NOMO-1 treated with dmso at 0.1 percent for 144 hours (cell line): ENCODE measurements around the gene TRPM1.
A peak's percentile ranks its signal among the peaks of the same experiment; 100 is the strongest.

Experiments
- DNase-seq: peaks from one replicate; lab custom pipeline; 2025; ENCODE audit not compliant: unreplicated experiment; lab: John Stamatoyannopoulos, UW

Gene TRPM1

GRCh38 chr15:31083370-31083780, 18.1 kb downstream of the TRPM1 start:
- no peak for DNase-seq

GRCh38 chr15:31082771-31083369, 18.7 kb downstream of the TRPM1 start:
- DNase-seq, result no peak

- no peak for DNase-seq
Measured at GRCh38 chr15:31081588-31082250, 19.8 kb downstream of the TRPM1 start.

- no peak for DNase-seq
Measured at GRCh38 chr15:31081056-31081455, 20.5 kb downstream of the TRPM1 start.

- DNase-seq, result no peak
Measured at GRCh38 chr15:31080591-31081014, 20.9 kb downstream of the TRPM1 start.

- no peak for DNase-seq
Measured at GRCh38 chr15:31079519-31079918, 22.0 kb downstream of the TRPM1 start.

GRCh38 chr15:31078471-31078870, 23.1 kb downstream of the TRPM1 start:
- no peak for DNase-seq

GRCh38 chr15:31077941-31078340, 23.6 kb downstream of the TRPM1 start:
- DNase-seq, result no peak

GRCh38 chr15:31077181-31077580, 24.3 kb downstream of the TRPM1 start:
- DNase-seq, result no peak

GRCh38 chr15:31074321-31074720, 27.2 kb downstream of the TRPM1 start:
- DNase-seq, result no peak

- no peak for DNase-seq
Measured at GRCh38 chr15:31070867-31071266, 30.7 kb downstream of the TRPM1 start.

- no peak for DNase-seq
Measured at GRCh38 chr15:31069360-31070000, 32.0 kb downstream of the TRPM1 start.

GRCh38 chr15:31067890-31068603, 33.5 kb downstream of the TRPM1 start:
- DNase-seq, result no peak

- no peak for DNase-seq
Measured at GRCh38 chr15:31065824-31066223, 35.7 kb downstream of the TRPM1 start.

- DNase-seq, result no peak
Measured at GRCh38 chr15:31062911-31063310, 38.6 kb downstream of the TRPM1 start.

- no peak for DNase-seq
Measured at GRCh38 chr15:31062310-31062847, 39.1 kb downstream of the TRPM1 start.

GRCh38 chr15:31060429-31061140, 40.9 kb downstream of the TRPM1 start:
- DNase-seq, result no peak

- no peak for DNase-seq
Measured at GRCh38 chr15:31058236-31058962, 43.1 kb downstream of the TRPM1 start.

- DNase-seq, result peak; percentile 41
Measured at GRCh38 chr15:31051496-31052080, 49.9 kb downstream of the TRPM1 start.

- no peak for DNase-seq
Measured at GRCh38 chr15:31050953-31051352, 50.6 kb downstream of the TRPM1 start.
